Neuronal stem cell (in vitro differentiated cells): ENCODE data around the gene DTNA.

Experiments
- DNase-seq: peaks from one replicate; pipeline ENCODE4 v3.0.0-alpha.2; 2013; ENCODE audit warnings: low spot score
- H2AFZ ChIP-seq: one replicate; pipeline ENCODE4 v1.6.1; 2013; ENCODE audit warnings: mild to moderate bottlenecking, low read length, inconsistent platforms
- H2AK5ac ChIP-seq: 2 replicates; pipeline ENCODE4 v1.6.1; 2013; ENCODE audit warnings: low read depth, mild to moderate bottlenecking, inconsistent platforms, low read length, moderate library complexity, mixed read lengths
- H2BK120ac ChIP-seq: 2 replicates; pipeline ENCODE4 v1.6.1; 2013; ENCODE audit warnings: low read depth, mild to moderate bottlenecking, inconsistent platforms, low read length, moderate library complexity, mixed read lengths
- H2BK12ac ChIP-seq: one replicate; pipeline ENCODE4 v1.6.1; 2013; ENCODE audit warnings: low read length, inconsistent platforms
- H2BK15ac ChIP-seq: 2 replicates; pipeline ENCODE4 v1.6.1; 2013; ENCODE audit warnings: mild to moderate bottlenecking, low read length, inconsistent platforms, mixed read lengths
- H2BK5ac ChIP-seq: one replicate; pipeline ENCODE4 v1.6.1; 2013; ENCODE audit warnings: inconsistent platforms, mild to moderate bottlenecking, low read length, moderate library complexity
- H3K14ac ChIP-seq: one replicate; pipeline ENCODE4 v1.6.1; 2013; ENCODE audit warnings: low read length, inconsistent platforms
- H3K18ac ChIP-seq: 2 replicates; pipeline ENCODE4 v1.6.1; 2013; ENCODE audit warnings: low read length, inconsistent platforms
- H3K23ac ChIP-seq: 2 replicates; pipeline ENCODE4 v1.6.1; 2013; ENCODE audit warnings: low read depth, mild to moderate bottlenecking, mixed read lengths, low read length, inconsistent platforms; ENCODE audit not compliant: poor library complexity
- H3K27ac ChIP-seq: replicated peaks from 3 replicates; pipeline ENCODE4 v1.5.1; 2013; ENCODE audit warnings: low read length, inconsistent platforms
- H3K27me3 ChIP-seq, 3 experiments: 2 replicates each; pipeline ENCODE4 v1.6.1; 2013; ENCODE audit warnings: low read length in 3 of 3, mild to moderate bottlenecking in 2 of 3, inconsistent platforms in 1 of 3, low read depth in 1 of 3, mixed read lengths in 1 of 3, moderate library complexity in 1 of 3; ENCODE audit not compliant: control insufficient read depth in 3 of 3, insufficient read depth in 3 of 3
- H3K36me3 ChIP-seq, 2 donors: replicated peaks in 1 of 2; 2 replicates each; pipeline ENCODE4 v1.6.1; 2013; ENCODE audit warnings: low read length in 2 of 2; ENCODE audit not compliant: control insufficient read depth in 2 of 2, insufficient read depth in 2 of 2
- H3K4ac ChIP-seq: 2 replicates; pipeline ENCODE4 v1.6.1; 2013; ENCODE audit warnings: inconsistent platforms, mild to moderate bottlenecking, low read length, moderate library complexity
- H3K4me1 ChIP-seq, 2 donors: 1 replicate in 1 of 2; 2 replicates in 1 of 2; pipeline ENCODE4 v1.6.1; 2013; ENCODE audit warnings: low read length in 2 of 2, low read depth in 1 of 2; ENCODE audit not compliant: control insufficient read depth in 2 of 2, insufficient read depth in 1 of 2
- H3K4me2 ChIP-seq: one replicate; pipeline ENCODE4 v1.6.1; 2013; ENCODE audit warnings: mild to moderate bottlenecking, low read length, inconsistent platforms; ENCODE audit not compliant: insufficient read depth, poor library complexity, severe bottlenecking
- H3K4me3 ChIP-seq, 2 donors: 2 replicates each; pipeline ENCODE4 v1.5.1; 2013; ENCODE audit warnings: low read length in 2 of 2, mild to moderate bottlenecking in 2 of 2, inconsistent platforms in 1 of 2, moderate library complexity in 1 of 2
- H3K79me1 ChIP-seq: one replicate; pipeline ENCODE4 v1.6.1; 2013; ENCODE audit warnings: low read depth, mild to moderate bottlenecking, inconsistent platforms, low read length, moderate library complexity
- H3K9ac ChIP-seq: one replicate; pipeline ENCODE4 v1.6.1; 2013; ENCODE audit warnings: mild to moderate bottlenecking, low read depth, low read length, inconsistent platforms; ENCODE audit not compliant: poor library complexity
- H3K9me3 ChIP-seq, 2 donors: replicated peaks in 1 of 2; 2 replicates each; pipeline versions ENCODE3 to v1.6.1; 2013; ENCODE audit warnings: low read length in 2 of 2, mild to moderate bottlenecking in 2 of 2, inconsistent platforms in 1 of 2, low read depth in 1 of 2, mixed read lengths in 1 of 2, moderate library complexity in 1 of 2; ENCODE audit not compliant: control insufficient read depth in 2 of 2, insufficient read depth in 1 of 2
- H4K8ac ChIP-seq: one replicate; pipeline ENCODE4 v1.6.1; 2013; ENCODE audit warnings: low read depth, mild to moderate bottlenecking, inconsistent platforms, low read length, moderate library complexity
- H4K91ac ChIP-seq: one replicate; pipeline ENCODE4 v1.6.1; 2013; ENCODE audit warnings: low read length, low read depth, mild to moderate bottlenecking, inconsistent platforms; ENCODE audit not compliant: poor library complexity
- WGBS, 2 donors: extraction: QIAGEN DNeasy Blood & Tissue Kit; methylation state at CpG; one replicate each; pipeline ENCODE4 v1.1.7; 2013; ENCODE audit warnings: missing lambda C conversion rate in 2 of 2, mixed read lengths in 1 of 2; ENCODE audit not compliant: insufficient read length in 2 of 2, insufficient replicate concordance in 1 of 2; ENCODE audit errors: extremely low coverage in 2 of 2; 5-methylcytosine and 5-hydroxymethylcytosine counted together

DTNA gene

GRCh38 chr18:34909637-34910364 lies 199.7 kb downstream of the DTNA start:
- Histone ChIP-seq H4K91ac (no peak overlapping the region), H2BK12ac (no peak overlapping the region), H3K4ac (no peak overlapping the region), H3K9me3 (no peaks in the 10 kb centered on the region), H2BK120ac (no peak overlapping the region), H3K79me1 (no peaks in the 10 kb centered on the region), H3K4me2 (no peak overlapping the region), H4K8ac (no peak overlapping the region), H3K23ac (no peak overlapping the region), H3K36me3 (no peaks in the 10 kb centered on the region), H2AK5ac (no peak overlapping the region), H3K18ac (no peak overlapping the region), H3K4me1 (peaks cover 0 to 10% of the 10 kb centered on the region in 2 donors), H3K9ac (no peak overlapping the region), H3K27ac (no peak overlapping the region), H3K4me3 (no peak overlapping the region), H2AFZ (no peak overlapping the region), H2BK5ac (no peak overlapping the region), H3K27me3 (no peaks in the 10 kb centered on the region), H3K14ac (no peak overlapping the region), H2BK15ac (no peak overlapping the region)
- DNase-seq = no peak
- no CpG with 5 or more reads among the region's 4 CpGs for WGBS, 2 donors

- Histone ChIP-seq H3K9ac (no peak overlapping the region), H2BK120ac (no peak overlapping the region), H3K9me3 (no peaks in the 10 kb centered on the region), H4K8ac (no peak overlapping the region), H4K91ac (no peak overlapping the region), H2BK5ac (no peak overlapping the region), H3K4me3 (no peak overlapping the region), H2AK5ac (no peak overlapping the region), H3K4me2 (no peak overlapping the region), H3K14ac (no peak overlapping the region), H2BK12ac (no peak overlapping the region), H3K4me1 (peaks cover 0 to 10% of the 10 kb centered on the region in 2 donors), H3K27me3 (no peaks in the 10 kb centered on the region), H2AFZ (no peak overlapping the region), H3K36me3 (no peaks in the 10 kb centered on the region), H3K79me1 (no peaks in the 10 kb centered on the region), H3K23ac (no peak overlapping the region), H3K27ac (no peak overlapping the region), H3K4ac (no peak overlapping the region), H2BK15ac (no peak overlapping the region), H3K18ac (no peak overlapping the region)
- no peak for DNase-seq
- WGBS, 2 donors = no CpG with 5 or more reads among the region's 2 CpGs
Observed at GRCh38 chr18:34911081-34911480, 201.0 kb downstream of the DTNA start.

- H3K18ac ChIP-seq = no peak overlapping the region
- no peak overlapping the region for H3K27ac ChIP-seq
- H4K8ac ChIP-seq = no peak overlapping the region
- H3K79me1 ChIP-seq = no peaks in the 10 kb centered on the region
- no CpG with 5 or more reads among the region's 3 CpGs for WGBS, 2 donors
- H3K14ac ChIP-seq = no peak overlapping the region
- no peak overlapping the region for H3K23ac ChIP-seq
- no peaks in the 10 kb centered on the region for H3K36me3 ChIP-seq
- H2BK5ac ChIP-seq = no peak overlapping the region
- H2BK12ac ChIP-seq = no peak overlapping the region
- no peak overlapping the region for H2AFZ ChIP-seq
- no peak overlapping the region for H3K4me3 ChIP-seq
- H3K4me1 ChIP-seq = peaks cover 0 to 10% of the 10 kb centered on the region in 2 donors
- H4K91ac ChIP-seq = no peak overlapping the region
- H3K4ac ChIP-seq = no peak overlapping the region
- H3K27me3 ChIP-seq = no peaks in the 10 kb centered on the region
- H3K4me2 ChIP-seq = no peak overlapping the region
- no peak overlapping the region for H2AK5ac ChIP-seq
- DNase-seq = no peak
- H2BK120ac ChIP-seq = no peak overlapping the region
- no peak overlapping the region for H2BK15ac ChIP-seq
- no peak overlapping the region for H3K9ac ChIP-seq
- no peaks in the 10 kb centered on the region for H3K9me3 ChIP-seq
Observed at GRCh38 chr18:34911661-34912384, 201.7 kb downstream of the DTNA start.

- Histone ChIP-seq H4K91ac (no peak overlapping the region), H2BK15ac (no peak overlapping the region), H3K4me1 (peaks cover 0 to 10% of the 10 kb centered on the region in 2 donors), H3K4me2 (no peak overlapping the region), H3K79me1 (no peaks in the 10 kb centered on the region), H2BK120ac (no peak overlapping the region), H3K9me3 (no peaks in the 10 kb centered on the region), H4K8ac (no peak overlapping the region), H3K27me3 (no peaks in the 10 kb centered on the region), H3K36me3 (no peaks in the 10 kb centered on the region), H3K4ac (no peak overlapping the region), H2AFZ (peak overlapping the region; percentile 88), H2AK5ac (no peak overlapping the region), H3K23ac (no peak overlapping the region), H3K27ac (no peak overlapping the region), H3K14ac (no peak overlapping the region), H2BK12ac (no peak overlapping the region), H2BK5ac (no peak overlapping the region), H3K4me3 (no peak overlapping the region), H3K9ac (no peak overlapping the region), H3K18ac (no peak overlapping the region)
- no CpG with 5 or more reads among the region's 4 CpGs for WGBS, 2 donors
- DNase-seq = no peak
Observed at GRCh38 chr18:34913837-34914661, 204.0 kb downstream of the DTNA start.
